GM18867 (cell line): ENCODE measurements around the gene TIMM10.
"Not testable (repeated sequence)": the region's sequence is repeated elsewhere in the genome, so short reads cannot be mapped to it uniquely, and the experiment has no call there.

ENCODE experiments used
- ATAC-seq: cut with Tn5 transposase; IDR thresholded peaks from one replicate; pipeline ENCODE4 v1.9.1; 2021; ENCODE audit warnings: mild to moderate bottlenecking, moderate library complexity; ENCODE audit not compliant: unreplicated experiment

Gene TIMM10

GRCh38 chr11:57543593-57543992, 13.0 kb upstream of the TIMM10 start:
- ATAC-seq: no peak

GRCh38 chr11:57542582-57542981, 12.0 kb upstream of the TIMM10 start:
- no peak for ATAC-seq

- ATAC-seq: no peak
Measured at GRCh38 chr11:57541169-57541568, 10.6 kb upstream of the TIMM10 start.

GRCh38 chr11:57539342-57539741, 8.8 kb upstream of the TIMM10 start:
- no peak for ATAC-seq

- no peak for ATAC-seq
Measured at GRCh38 chr11:57536947-57537619, 6.5 kb upstream of the TIMM10 start, which contains the start of gene SMTNL1. Gene SMTNL1, plus strand, starts transcription at chr11:57537595. Its CDS starts 5,048 bp downstream, at chr11:57542643.

GRCh38 chr11:57534449-57534848, 3.9 kb upstream of the TIMM10 start:
- ATAC-seq: not testable (repeated sequence)

GRCh38 chr11:57530215-57530595, 349 bp downstream of the TIMM10 start:
- no peak for ATAC-seq

GRCh38 chr11:57529012-57529411, 1.5 kb downstream of the TIMM10 start:
- no peak for ATAC-seq

GRCh38 chr11:57527056-57527631, 3.4 kb downstream of the TIMM10 start:
- ATAC-seq: no peak

GRCh38 chr11:57523419-57523818, 7.1 kb downstream of the TIMM10 start:
- ATAC-seq: no peak

GRCh38 chr11:57521116-57521515, 9.4 kb downstream of the TIMM10 start:
- ATAC-seq: no peak

GRCh38 chr11:57516061-57516443, 14.5 kb downstream of the TIMM10 start:
- no peak for ATAC-seq

GRCh38 chr11:57515332-57516060, 15.1 kb downstream of the TIMM10 start, which contains the start of gene SLC43A1:
Gene SLC43A1, minus strand, starts transcription at chr11:57515702. Its CDS starts 1,591 bp downstream, at chr11:57514111.
- peak; percentile 49 for ATAC-seq

- ATAC-seq: peak; percentile 39
Measured at GRCh38 chr11:57514538-57515331, 15.8 kb downstream of the TIMM10 start.

- peak; percentile 37 for ATAC-seq
Measured at GRCh38 chr11:57513911-57514537, 16.5 kb downstream of the TIMM10 start.

- ATAC-seq: no peak
Measured at GRCh38 chr11:57513452-57513795, 17.1 kb downstream of the TIMM10 start.

- no peak for ATAC-seq
Measured at GRCh38 chr11:57512646-57513451, 17.7 kb downstream of the TIMM10 start.

- ATAC-seq: no peak
Measured at GRCh38 chr11:57511741-57512430, 18.7 kb downstream of the TIMM10 start.
